NB4 (cell line): ENCODE measurements around the gene RGS17.
"Not testable (repeated sequence)": the region's sequence is repeated elsewhere in the genome, so short reads cannot be mapped to it uniquely, and the experiment has no call there.

ENCODE experiments used
- DNase-seq: peaks from one replicate; pipeline ENCODE4 v3.0.0; 2010; ENCODE audit warnings: low read depth
- H3K4me3 ChIP-seq: one replicate; pipeline ENCODE4 v1.5.1; 2011; ENCODE audit warnings: mild to moderate bottlenecking, low read depth, low read length, moderate library complexity
- CTCF ChIP-seq: IDR thresholded peaks from one replicate; pipeline ENCODE4 v1.5.1; 2012; ENCODE audit warnings: low read depth, low read length
- MAX ChIP-seq: IDR thresholded peaks from 2 replicates; pipeline ENCODE4 v1.6.1; 2011; ENCODE audit warnings: low read depth, low read length
- MYC ChIP-seq: IDR thresholded peaks from 2 replicates; pipeline ENCODE4 v1.6.1; 2011; ENCODE audit warnings: low read depth, low read length
- POLR2A ChIP-seq: IDR thresholded peaks from 2 replicates; pipeline ENCODE4 v1.6.1; 2011; ENCODE audit warnings: mild to moderate bottlenecking; ENCODE audit not compliant: insufficient read length; ENCODE audit errors: extremely low read depth

The RGS17 gene

GRCh38 chr6:152969688-152970418, 161.2 kb downstream of the RGS17 start:
- no peak for TF ChIP-seq MAX
- no peak for TF ChIP-seq CTCF
- TF ChIP-seq POLR2A = no peak
- no peak for TF ChIP-seq MYC
- DNase-seq = no peak
- no peak overlapping the region for H3K4me3 ChIP-seq

DNA sequence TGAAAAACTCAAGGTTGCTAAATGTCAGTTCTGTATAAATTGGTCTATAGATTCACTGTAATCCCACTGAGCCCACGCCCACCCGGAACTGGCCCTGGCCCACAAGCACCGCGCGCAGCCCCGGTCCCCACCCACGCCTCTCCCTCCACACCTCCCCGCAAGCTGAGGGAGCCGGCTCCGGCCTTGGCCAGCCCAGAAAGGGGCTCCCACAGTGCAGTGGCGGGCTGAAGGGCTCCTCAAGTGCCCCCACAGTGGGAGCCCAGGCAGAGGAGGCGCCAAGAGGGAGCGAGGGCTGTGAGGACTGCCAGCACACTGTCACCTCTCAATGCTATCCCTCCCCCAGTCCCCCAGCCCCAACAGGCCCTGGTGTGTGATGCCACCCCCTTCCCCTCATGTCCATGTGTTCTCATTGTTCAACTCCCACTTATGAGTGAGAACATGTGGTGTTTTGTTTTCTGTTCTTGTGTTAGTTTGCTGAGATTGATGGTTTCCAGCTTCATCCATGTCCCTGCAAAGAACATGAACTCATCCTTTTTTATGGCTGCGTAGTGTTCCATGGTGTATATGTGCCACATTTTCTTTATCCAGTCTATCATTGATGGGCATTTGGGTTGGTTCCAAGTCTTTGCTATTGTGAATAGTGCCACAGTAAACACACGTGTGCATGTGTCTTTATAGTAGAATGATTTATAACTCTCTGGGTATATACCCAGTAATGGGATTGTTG, 164.8 kb downstream of the RGS17 start:
- DNase-seq, H3K4me3 ChIP-seq: not testable (repeated sequence)

DNA sequence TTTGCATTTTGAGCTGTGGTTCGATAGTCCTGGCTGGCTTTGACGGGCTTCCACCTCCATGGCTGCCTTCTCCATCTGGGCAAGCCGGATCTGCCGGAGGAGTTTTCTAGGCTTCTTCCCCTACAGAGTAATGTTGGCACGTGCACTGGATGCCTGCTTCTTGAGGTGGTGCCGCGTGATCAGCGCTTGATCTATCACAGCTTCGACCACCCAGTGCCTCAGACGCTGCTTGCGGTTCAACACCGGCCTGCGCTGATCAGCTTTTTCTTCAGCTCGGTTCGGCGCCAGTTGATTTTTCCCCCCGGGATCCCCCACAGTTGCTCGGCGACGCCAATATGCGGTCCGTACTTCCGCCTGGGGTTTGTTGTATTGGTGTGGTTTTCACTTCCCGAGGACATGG, 171.7 kb downstream of the RGS17 start:
- no peak overlapping the region for H3K4me3 ChIP-seq
- TF ChIP-seq MYC = no peak
- no peak for DNase-seq

DNA sequence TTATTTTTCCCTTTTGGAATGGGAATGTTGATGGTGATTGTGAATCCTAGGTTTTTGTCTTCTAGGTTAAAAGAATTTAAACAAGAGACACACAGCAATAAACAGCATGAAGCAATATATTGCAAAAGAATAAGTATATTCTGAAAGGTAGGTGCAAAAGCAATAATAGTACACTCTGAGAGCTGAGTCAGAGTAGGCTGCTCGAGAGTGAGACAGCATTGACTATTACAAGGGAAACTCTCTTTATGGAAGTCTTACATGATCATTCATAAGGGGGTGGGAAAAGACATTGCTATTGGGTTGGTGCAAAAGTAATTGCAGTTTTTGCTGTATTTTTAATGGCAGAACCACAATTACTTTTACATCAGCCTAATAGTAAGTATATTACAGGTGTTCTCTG, 173.3 kb downstream of the RGS17 start:
- TF ChIP-seq POLR2A (no peak), CTCF (no peak), MAX (no peak), MYC (no peak)
- no peak for DNase-seq
- H3K4me3 ChIP-seq = no peak overlapping the region
